Duodenal mucosa (tissue), 2 donors: Measurements from ENCODE around the gene RBBP8NL.

Experiments used
- H3K27ac ChIP-seq: one replicate; pipeline ENCODE4 v1.7.0; 2013; ENCODE audit warnings: low read depth, low read length
- H3K27me3 ChIP-seq, 2 donors: one replicate each; pipeline ENCODE4 v1.7.0; 2013; ENCODE audit warnings: low read length in 2 of 2, control low read depth in 1 of 2; ENCODE audit not compliant: insufficient read depth in 2 of 2, control insufficient read depth in 1 of 2
- H3K36me3 ChIP-seq, 2 donors: one replicate each; pipeline ENCODE4 v1.7.0; 2013; ENCODE audit warnings: low read length in 2 of 2, control low read depth in 1 of 2; ENCODE audit not compliant: insufficient read depth in 2 of 2, control insufficient read depth in 1 of 2
- H3K4me1 ChIP-seq, 2 donors: one replicate each; pipeline ENCODE4 v1.7.0; 2013; ENCODE audit warnings: low read length in 2 of 2, control low read depth in 1 of 2; ENCODE audit not compliant: insufficient read depth in 2 of 2, control insufficient read depth in 1 of 2
- H3K4me3 ChIP-seq, 2 donors: one replicate each; pipeline ENCODE4 v1.7.0; 2013; ENCODE audit warnings: low read length in 2 of 2, low read depth in 1 of 2
- H3K9ac ChIP-seq, 2 donors: one replicate each; pipeline ENCODE4 v1.7.0; 2013; ENCODE audit warnings: low read length in 2 of 2, low read depth in 1 of 2
- H3K9me3 ChIP-seq, 2 donors: one replicate each; pipeline ENCODE4 v1.7.0; 2013; ENCODE audit warnings: low read length in 2 of 2, control low read depth in 1 of 2; ENCODE audit not compliant: control insufficient read depth in 1 of 2

RBBP8NL gene

GRCh38 chr20:62408640-62409039, 18.7 kb downstream of the RBBP8NL start:
- Histone ChIP-seq H3K9ac (no peak overlapping the region), H3K27ac (no peak overlapping the region)

GRCh38 chr20:62408055-62408454, 19.3 kb downstream of the RBBP8NL start:
- Histone ChIP-seq H3K9me3 (no peaks in the 10 kb centered on the region), H3K4me3 (peak overlapping the region in 1 of 2 donors; percentile 17), H3K27ac (no peak overlapping the region), H3K4me1 (peaks cover 63 to 65% of the 10 kb centered on the region in 2 donors), H3K36me3 (no peaks in the 10 kb centered on the region), H3K9ac (peak overlapping the region; percentile 53 to 66), H3K27me3 (no peaks in the 10 kb centered on the region)

More at GRCh38 chr20:62408640-62409039, 18.7 kb downstream of the RBBP8NL start:
- H3K36me3 ChIP-seq: no peaks in the 10 kb centered on the region
- no peaks in the 10 kb centered on the region for H3K9me3 ChIP-seq
- no peak overlapping the region for H3K4me3 ChIP-seq
- no peaks in the 10 kb centered on the region for H3K27me3 ChIP-seq
- peaks cover 69 to 70% of the 10 kb centered on the region in 2 donors for H3K4me1 ChIP-seq

GRCh38 chr20:62407221-62407992, 19.9 kb downstream of the RBBP8NL start, which contains the start of gene CABLES2:
Gene CABLES2, minus strand, starts transcription at chr20:62407285. Its CDS starts 9 bp downstream, at chr20:62407276.
- Histone ChIP-seq H3K9ac (peak within 1 kb of the TSS; percentile 80 to 88), H3K9me3 (no peaks in the 10 kb centered on the region), H3K4me3 (peak within 1 kb of the TSS; percentile 80 to 81), H3K36me3 (no peaks in the 10 kb centered on the region), H3K27ac (peak within 1 kb of the TSS; percentile 55), H3K4me1 (peaks cover 59 to 60% of the 10 kb centered on the region in 2 donors), H3K27me3 (no peaks in the 10 kb centered on the region)

- H3K9ac ChIP-seq: peak overlapping the region; percentile 80 to 88
Observed at GRCh38 chr20:62406635-62407176, 20.6 kb downstream of the RBBP8NL start.

GRCh38 chr20:62405981-62406513, 21.3 kb downstream of the RBBP8NL start:
- peaks cover 47 to 53% of the 10 kb centered on the region in 2 donors for H3K4me1 ChIP-seq
- no peaks in the 10 kb centered on the region for H3K27me3 ChIP-seq
- H3K27ac ChIP-seq: no peak overlapping the region
- H3K36me3 ChIP-seq: peaks cover 0 to 7% of the 10 kb centered on the region in 2 donors
- H3K4me3 ChIP-seq: peak overlapping the region; percentile 80 to 81
- peak overlapping the region; percentile 80 to 88 for H3K9ac ChIP-seq
- no peaks in the 10 kb centered on the region for H3K9me3 ChIP-seq

More at GRCh38 chr20:62406635-62407176, 20.6 kb downstream of the RBBP8NL start:
- H3K27me3 ChIP-seq: no peaks in the 10 kb centered on the region
- no peak overlapping the region for H3K27ac ChIP-seq
- H3K9me3 ChIP-seq: no peaks in the 10 kb centered on the region
- H3K4me3 ChIP-seq: peak overlapping the region; percentile 80 to 81
- peaks cover 0 to 1% of the 10 kb centered on the region in 2 donors for H3K36me3 ChIP-seq
- peaks cover 53 to 59% of the 10 kb centered on the region in 2 donors for H3K4me1 ChIP-seq

- H3K27ac ChIP-seq: no peak overlapping the region
- H3K9ac ChIP-seq: peak overlapping the region in 1 of 2 donors; percentile 88
- H3K36me3 ChIP-seq: peaks cover 0 to 8% of the 10 kb centered on the region in 2 donors
- H3K9me3 ChIP-seq: no peaks in the 10 kb centered on the region
- no peaks in the 10 kb centered on the region for H3K27me3 ChIP-seq
- H3K4me3 ChIP-seq: peak overlapping the region; percentile 80 to 81
- H3K4me1 ChIP-seq: peaks cover 40 to 46% of the 10 kb centered on the region in 2 donors
Observed at GRCh38 chr20:62405108-62405980, 22.0 kb downstream of the RBBP8NL start.

GRCh38 chr20:62404761-62405107, 22.6 kb downstream of the RBBP8NL start:
- Histone ChIP-seq H3K4me1 (peaks cover 34 to 40% of the 10 kb centered on the region in 2 donors), H3K9ac (no peak overlapping the region), H3K27me3 (no peaks in the 10 kb centered on the region), H3K36me3 (peaks cover 0 to 8% of the 10 kb centered on the region in 2 donors), H3K4me3 (no peak overlapping the region), H3K27ac (no peak overlapping the region), H3K9me3 (no peaks in the 10 kb centered on the region)

- Histone ChIP-seq H3K9ac (no peak overlapping the region), H3K9me3 (no peaks in the 10 kb centered on the region), H3K27me3 (no peaks in the 10 kb centered on the region), H3K4me3 (no peak overlapping the region), H3K27ac (no peak overlapping the region), H3K36me3 (peaks cover 0 to 8% of the 10 kb centered on the region in 2 donors), H3K4me1 (peaks cover 28 to 34% of the 10 kb centered on the region in 2 donors)
Observed at GRCh38 chr20:62404112-62404665, 23.1 kb downstream of the RBBP8NL start.

GRCh38 chr20:62403331-62403730, 24.0 kb downstream of the RBBP8NL start:
- H3K36me3 ChIP-seq: peaks cover 0 to 8% of the 10 kb centered on the region in 2 donors
- H3K9me3 ChIP-seq: no peaks in the 10 kb centered on the region
- peaks cover 24 to 29% of the 10 kb centered on the region in 2 donors for H3K4me1 ChIP-seq
- H3K27ac ChIP-seq: no peak overlapping the region
- no peak overlapping the region for H3K4me3 ChIP-seq
- no peaks in the 10 kb centered on the region for H3K27me3 ChIP-seq
- H3K9ac ChIP-seq: no peak overlapping the region
